Measurements from ENCODE around the gene TOR1AIP2.
A peak's percentile ranks its signal among the peaks of the same experiment; 100 is the strongest.
"Not testable (repeated sequence)": the region's sequence is repeated elsewhere in the genome, so short reads cannot be mapped to it uniquely, and the experiment has no call there.

The TOR1AIP2 gene

DNA sequence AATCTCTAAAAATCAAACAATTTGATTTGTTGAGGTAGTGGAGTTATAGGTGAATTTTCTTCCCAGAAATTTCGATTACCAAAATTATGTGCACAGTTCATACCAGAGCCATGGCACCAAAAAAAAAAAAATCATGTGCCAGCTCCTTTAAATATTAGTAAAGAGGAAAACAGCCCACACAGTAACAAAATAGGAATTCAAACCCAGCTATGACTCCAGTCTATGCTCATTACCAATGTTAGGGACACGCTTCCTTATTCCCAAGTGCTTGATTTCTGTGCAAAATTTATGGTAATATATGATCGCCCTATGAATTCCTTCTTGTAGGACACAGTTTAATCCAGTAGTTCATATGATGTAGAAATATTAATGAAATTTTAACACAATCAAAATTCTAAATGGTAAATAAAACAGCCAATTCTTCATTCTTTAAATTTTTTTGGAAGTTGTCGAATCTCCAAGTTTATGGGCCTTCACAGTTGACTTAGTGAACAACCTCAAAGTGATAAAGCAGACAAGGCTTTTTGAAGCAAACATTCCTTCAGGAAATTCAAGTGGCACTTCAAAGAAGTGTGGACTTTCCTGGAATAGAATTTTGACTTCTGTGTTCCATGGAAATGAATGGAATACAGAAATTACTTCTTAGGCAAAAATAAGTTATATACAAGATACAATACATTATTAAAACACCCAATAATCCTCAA lies 1.9 kb downstream of the TOR1AIP2 start:
- no peak for DNase-seq

DNA sequence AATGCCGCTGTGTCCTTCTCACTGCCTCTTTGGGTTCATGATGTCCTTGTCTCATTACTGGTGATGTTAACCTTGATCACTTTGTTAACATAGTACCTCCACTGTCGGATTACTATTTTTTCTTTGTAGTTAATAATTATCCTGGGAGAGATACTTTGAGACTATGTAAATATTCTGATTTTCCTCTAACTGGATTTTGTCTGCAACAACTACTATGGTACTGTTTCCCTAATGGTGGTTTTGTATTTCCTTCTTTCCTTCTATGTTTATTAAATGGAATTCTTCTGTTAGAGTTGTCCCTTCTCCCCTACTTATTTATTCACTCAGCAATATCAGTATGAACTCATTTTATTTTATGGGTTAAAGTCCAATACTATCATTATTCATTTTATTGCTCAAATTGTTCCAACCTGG lies 4.2 kb downstream of the TOR1AIP2 start:
- no peak for DNase-seq

DNA sequence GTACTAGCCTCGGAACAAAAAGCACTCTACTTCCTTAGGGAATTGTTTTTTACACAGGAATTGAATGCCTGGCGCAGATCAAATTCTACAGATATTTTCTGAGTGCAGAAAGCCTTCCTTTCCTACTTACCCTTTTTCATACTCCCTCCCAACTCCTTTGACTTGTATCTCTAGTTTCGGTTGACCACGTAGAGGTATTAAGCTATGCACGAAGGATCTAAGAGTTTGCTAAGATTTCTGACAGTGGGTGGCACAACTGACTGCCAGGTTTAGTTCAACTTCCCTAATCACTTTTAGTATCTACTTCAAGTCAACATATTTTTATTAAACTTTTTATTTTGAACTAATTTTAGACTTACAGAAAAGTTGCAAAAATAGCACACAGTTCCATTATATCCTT lies 5.0 kb downstream of the TOR1AIP2 start:
- DNase-seq, result no peak

DNA sequence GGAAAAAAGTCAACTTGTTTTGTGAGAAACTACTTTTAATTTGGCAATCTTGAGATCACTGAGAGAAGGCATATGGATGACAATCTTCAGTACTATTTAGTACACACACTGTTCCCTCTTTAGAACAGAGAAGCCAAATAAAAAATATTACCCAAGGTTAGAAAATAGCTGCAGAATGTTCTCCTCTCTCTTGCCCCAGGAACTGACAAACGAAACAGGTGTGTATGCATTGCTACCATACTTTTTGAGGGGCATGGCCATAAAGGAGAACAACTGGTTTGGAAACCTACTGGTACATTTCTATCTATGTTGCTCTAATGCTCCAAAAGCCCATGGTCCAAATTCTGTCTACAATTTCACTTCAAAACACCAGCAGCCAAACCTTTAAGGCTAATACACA lies 5.7 kb downstream of the TOR1AIP2 start:
- DNase-seq, result no peak

DNA sequence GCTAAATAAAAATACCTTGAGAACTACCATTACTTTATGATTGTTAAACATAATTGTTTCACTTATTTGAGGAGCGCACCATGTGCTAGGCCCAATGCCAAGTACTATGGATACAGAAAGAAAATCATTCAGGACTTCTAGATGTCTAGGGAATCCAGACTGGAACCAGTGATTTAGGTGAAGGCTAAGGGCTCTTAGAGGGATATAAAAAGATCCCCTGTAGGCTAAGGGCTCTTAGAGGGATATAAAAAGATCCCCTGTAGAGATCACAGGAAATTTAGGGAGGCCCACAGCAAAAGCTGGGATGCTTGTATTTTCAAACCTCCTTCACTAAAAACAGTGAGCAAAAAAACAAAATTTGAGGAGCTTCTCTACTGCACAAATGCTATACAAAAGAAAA lies 6.7 kb downstream of the TOR1AIP2 start:
- DNase-seq, result no peak

DNA sequence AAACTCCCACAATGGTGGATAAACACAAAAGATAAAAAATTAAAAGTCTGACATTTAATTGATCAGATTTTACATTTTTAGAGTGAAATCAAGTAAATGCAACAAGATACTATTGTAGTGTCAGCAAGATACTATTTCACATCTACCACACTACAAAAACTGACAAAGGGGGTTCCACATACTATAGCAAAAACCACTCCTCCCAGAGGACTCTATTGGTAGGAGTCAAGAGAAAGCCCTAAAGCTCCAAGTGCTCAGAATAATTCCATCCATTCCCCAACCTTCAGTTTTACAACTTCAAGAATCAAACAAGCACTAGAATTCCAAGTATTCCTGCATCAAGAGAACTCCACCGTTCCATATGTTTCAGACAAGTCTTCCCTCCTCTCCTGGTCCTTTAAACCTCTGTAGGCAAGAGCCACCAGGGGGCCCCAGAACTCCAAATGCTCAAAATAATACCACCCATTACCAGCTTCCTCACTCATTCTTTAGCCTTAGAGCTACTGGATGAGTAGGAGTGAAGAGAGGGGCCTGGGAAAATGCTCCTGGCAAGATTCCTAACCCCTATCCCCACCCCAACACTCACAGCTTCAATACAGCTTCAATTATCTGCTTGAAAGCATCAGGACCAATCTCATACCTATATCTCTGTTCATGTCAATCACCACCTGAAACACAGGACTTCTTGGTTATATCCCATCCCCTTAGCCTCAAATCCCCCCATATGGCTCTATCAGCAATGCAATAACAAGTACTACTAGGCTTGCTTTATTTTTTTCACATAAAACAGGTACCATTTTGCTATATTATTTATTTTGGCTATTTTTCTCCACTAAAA lies 9.9 kb downstream of the TOR1AIP2 start:
- peak; percentile 49 for DNase-seq

DNA sequence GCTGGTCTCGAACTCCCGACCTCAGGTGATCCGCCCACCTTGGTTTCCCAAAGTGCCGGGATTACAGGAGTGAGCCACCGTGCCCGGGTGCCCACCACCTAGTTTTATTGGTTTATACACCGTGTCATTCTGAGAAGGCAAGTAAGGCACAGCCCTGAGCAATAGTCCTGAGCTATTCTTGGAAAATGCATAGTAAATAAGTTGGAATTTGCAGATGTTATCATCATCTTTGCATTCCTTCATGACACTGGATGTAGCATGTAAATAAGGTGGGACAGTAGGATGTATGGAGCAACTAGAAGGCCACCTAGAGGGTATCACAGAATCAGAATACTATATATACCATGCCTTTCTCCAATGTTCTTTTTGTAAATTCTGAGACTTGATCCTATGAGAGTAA lies 11.0 kb downstream of the TOR1AIP2 start:
- DNase-seq, result no peak

DNA sequence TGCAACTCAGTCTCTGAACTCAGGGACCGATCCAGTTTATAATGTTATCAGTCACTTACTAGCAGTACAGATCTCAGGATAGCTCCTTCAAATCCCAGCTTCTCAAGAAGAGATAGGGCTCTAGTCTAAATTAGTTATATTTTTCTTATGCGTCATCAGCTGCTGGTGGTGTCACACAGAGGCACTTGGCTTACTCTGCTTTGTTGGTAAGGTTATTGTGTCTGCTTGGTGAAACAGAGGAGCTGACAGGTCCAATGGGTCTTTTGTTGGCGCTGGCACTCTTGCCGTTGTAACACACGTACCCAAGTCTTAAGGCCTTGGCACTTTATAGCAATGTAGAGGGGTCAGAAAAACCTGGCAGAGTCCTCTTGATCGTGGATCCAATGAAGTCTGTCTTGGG lies 12.2 kb downstream of the TOR1AIP2 start:
- DNase-seq, result no peak

DNA sequence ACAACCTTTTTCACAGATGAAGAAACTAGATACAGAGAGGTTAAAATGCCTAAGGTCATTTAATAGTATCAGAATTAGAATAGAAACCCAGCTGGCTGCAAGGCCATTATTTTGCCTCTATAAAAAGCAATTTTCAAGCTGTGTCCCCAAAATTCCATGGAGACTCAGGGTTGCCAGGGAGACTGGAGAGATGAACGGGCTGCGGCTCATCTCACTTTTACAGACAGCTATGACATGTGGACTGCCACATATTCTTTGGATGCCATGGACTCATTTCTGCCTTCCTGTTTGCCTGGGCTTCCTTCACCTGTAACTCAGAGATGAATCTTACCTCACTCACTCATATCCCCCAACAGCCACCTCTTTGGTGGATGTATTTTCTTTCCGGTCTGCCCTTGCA lies 17.0 kb downstream of the TOR1AIP2 start:
- no peak for DNase-seq

DNA sequence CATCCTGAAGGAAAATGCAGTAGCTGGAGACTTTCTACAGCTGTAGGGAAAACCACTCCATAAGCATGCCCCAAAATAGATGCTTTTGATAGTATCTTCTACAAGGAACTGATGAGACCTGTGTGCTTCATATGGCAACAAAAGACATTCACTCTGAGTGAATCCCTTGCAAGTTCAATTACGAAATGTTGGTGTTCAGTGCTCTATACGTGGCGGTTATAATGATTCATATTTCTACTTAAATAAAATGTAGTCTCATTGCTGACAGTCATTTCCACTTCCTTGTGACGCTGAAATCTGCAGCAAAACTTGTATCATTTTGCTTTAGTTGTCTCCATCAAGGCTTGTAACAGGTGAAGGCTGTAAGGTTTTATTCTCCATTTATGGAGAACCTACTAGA lies 20.6 kb downstream of the TOR1AIP2 start:
- no peak for DNase-seq

DNA sequence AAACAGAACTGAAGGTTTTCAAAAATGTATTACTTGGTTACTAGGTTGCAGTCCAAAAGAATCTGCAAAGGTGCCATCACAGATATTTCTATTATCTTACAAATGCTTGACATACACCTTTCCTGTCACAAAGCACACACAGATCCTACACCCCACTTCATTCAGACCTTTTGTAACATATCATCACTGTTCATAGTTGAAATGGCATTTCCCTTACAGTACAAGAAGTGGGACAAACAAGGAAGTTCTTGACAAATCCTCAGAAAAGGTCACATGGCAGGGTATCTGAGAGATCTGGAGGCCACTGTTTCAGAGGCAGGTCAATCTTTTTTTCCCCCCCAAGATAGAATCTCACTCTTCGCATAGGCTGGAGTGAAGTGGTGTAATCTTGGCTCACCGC lies 21.3 kb downstream of the TOR1AIP2 start:
- no peak for DNase-seq

DNA sequence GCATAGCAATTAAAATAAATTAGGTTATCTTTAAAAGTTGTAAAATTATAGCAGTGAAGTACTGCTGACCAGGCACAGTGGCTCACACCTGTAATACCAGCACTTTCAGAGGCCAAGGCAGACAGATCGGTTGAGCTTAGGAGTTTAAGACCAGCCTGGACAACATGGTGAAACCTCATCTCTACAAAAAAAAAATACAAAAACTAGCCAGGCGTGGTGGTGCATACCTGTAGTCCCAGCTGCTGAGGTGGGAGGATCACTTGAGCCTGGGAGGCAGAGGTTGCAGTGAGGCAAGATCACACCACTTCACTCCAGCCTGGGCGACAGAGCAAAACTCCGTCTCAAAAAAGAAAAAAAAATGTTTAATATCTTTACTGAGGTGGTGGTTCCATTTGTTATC lies 21.8 kb downstream of the TOR1AIP2 start:
- not testable (repeated sequence) for DNase-seq

DNA sequence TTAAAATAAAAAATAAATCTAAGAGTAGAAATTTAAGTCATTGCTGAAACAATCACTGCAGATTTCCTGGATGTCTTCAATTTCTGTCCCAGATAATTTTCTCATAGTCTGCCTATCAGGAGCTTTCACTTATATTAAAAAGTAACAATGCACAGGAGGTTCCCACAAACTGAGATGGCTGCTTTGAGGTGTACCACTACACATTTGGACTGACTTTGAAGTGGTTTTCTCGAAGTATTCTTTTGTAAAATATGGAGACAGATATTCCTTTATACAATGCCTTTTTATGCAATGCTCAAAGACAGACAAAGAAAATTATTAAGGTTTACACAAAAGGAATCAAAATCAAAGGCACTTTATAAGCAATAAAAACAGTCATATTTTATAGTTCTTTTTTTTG lies 24.5 kb downstream of the TOR1AIP2 start:
- DNase-seq, result no peak

DNA sequence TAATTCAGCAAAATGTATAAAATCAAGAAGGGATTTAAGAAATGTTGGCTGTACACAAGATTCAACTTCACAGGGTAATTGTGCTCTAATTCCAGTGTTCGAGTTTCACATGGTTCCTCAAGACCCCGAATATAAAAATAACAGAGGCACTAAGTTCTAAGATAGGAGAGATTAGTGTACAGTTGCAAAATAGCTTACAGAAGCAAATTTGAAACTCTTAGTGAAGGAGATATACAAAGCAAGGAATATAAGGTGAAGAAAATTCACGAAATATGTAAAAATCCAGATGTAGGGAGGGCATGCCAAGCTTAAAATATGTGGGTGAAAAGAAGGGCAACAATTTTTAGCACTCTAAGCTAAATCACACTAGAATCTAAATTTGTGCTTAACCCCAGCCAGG lies 29.4 kb downstream of the TOR1AIP2 start:
- no peak for DNase-seq

DNA sequence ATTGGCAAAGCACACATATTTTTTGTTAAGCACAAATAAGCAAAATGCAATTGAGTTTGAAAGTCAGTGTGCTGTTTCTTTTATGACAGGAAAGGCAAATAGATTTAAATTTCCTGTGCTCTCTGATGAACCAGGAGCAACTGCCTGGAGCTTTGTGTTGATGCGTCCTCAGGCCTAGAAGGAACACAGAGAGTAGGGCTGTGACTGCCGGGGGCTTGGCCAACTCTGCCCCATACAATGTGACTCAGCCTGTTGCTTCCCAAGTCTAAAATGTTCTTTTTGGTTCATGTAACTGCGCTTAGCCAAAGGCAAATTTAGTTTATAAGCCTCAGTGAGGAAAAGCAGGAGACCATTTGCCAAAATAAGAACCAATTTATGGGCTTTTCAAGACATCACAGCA lies 37.5 kb downstream of the TOR1AIP2 start:
- no peak for DNase-seq

DNA sequence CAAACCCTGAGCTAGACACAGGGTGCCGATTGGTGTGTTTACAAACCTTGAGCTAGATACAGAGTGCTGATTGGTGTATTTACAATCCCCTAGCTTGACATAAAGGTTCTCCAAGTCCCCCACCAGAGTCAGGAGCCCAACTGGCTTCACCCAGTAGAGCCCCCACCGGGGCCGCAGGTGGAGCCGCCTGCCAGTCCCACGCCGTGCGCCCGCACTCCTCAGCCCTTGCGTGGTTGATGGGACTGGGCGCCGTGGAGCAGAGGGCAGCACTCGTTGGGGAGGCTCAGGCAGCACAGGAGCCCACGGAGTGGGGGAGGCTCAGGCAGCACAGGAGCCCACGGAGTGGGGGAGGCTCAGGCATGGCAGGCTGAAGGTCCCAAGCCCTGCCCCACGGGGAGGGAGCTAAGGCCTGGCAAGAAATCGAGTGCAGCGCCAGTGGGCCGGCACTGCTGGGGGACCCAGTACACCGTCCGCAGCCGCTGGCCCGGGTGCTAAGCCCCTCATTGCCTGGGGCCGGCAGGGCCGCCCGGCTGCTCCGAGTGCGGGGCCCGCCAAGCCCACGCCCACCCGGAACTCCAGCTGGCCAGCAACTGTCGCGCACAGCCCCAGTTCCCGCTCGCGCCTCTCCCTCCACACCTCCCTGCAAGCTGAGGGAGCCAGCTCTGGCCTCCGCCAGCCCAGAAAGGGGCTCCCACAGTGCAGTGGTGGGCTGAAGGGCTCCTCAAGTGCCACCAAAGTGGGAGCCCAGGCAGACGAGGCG lies 40.7 kb downstream of the TOR1AIP2 start:
- not testable (repeated sequence) for DNase-seq

DNA sequence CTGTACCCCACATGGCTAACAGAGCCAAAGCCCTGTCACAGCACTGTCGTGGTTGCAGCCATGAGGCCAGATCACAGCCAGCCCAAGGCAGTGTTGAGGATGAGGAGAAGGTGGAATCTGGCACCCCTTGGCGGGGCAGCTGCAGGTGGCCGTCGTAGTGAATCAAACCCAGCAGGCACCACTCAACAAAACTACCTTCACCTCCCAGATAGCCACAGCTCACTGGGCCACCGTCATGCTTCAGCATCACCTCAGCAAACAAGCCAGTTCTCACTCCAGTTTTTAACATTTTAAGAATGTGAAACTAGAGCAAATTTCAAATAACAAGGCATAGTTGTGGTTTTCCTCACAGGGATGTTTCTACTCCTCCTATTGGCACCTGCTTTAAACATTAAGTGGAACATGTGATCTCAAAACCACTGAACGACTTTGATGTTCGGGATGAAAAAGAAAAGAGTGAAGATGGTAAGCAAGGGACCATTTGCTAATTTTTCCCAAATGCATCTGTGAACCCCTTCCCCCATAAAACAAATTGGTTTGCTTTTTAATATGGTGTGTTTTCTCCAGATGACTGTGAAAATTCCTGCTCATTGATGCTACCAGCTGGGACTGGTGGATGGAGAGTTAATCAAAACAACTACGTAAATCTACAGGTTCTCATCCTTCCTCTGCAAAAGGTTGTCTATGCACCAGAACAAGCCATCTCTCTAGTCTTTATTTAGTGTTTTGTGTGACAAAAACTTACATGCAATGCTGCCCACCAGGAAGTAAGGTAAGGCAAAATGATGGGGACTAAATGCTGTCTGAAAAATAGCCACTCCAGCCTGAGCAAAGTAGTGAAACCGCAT lies 45.5 kb downstream of the TOR1AIP2 start:
- DNase-seq, result no peak

DNA sequence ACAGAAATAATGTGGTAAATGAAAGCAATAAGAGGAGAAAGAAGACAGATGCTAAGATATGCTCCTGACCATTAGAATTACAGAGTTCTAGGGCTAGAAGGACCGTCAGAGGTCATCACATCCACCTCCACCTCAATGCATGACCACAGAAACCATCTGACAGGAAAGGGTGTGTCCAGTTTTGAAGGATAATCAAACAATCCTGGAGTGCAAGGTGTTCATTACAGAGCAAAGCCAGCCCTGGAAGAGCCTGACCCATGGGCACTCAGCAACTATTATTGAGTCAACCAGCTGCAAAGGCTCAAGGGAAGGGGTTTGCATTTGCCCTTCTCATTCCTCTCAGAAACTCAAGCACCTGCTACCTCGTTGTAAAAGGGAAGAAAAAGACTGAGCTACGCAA lies 46.4 kb downstream of the TOR1AIP2 start:
- DNase-seq, result no peak

DNA sequence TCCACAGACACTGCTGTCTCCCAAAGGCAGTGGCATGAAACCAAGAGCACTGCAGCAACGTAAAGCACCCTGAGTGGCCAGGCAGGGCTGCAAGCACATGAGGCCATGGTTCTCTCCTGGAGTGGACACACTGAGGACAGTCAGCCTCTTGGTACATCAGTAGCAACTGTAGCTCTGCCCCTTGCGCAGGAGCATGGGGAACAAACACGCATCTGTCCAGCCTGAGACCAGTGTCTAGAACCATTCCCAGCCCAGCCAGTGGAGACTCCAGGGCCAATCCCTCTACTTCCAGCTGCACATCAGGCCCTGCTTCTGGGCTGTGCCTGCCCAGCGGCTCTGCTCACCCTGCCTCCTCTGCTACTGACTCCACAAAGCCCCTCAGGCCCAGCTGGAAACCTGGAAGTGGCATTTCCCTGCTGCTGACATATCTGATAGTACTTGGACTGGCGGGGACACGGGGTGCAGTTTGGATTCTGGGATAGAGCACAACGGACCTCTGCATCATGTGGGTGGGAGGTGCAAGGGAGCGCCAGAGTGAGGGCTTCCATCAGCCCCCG lies 49.0 kb downstream of the TOR1AIP2 start:
- no peak for DNase-seq

DNA sequence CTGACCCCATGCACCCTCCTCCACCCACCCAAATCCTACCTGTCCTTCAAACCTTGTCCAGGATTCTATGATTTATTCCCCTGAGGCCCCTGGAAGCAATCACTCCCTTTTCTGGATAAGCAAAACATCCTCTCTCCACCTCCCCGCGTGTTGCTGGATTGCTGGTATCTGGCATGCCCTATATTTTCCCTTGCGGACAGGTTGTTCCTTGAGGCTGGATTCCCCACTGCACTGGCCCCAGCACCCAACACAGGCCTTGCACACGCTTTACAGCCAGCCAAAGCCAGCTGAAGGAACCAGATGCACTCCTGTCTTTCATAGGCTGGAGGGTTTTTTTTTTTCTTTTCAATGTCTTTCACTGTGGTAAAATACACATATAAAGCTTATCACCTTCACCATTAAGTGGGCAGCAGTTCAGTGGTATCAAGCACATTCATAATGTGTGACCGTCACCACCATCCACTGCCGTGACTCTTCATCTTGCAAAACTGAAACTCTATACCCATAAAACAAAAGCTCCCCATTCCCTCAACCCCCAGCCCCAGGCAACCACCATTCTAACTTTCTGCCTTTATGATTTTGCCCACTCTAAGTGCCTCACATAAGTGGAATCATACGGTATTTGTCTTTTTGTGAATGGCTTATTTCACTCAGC lies 50.9 kb downstream of the TOR1AIP2 start:
- DNase-seq, result no peak

DNA sequence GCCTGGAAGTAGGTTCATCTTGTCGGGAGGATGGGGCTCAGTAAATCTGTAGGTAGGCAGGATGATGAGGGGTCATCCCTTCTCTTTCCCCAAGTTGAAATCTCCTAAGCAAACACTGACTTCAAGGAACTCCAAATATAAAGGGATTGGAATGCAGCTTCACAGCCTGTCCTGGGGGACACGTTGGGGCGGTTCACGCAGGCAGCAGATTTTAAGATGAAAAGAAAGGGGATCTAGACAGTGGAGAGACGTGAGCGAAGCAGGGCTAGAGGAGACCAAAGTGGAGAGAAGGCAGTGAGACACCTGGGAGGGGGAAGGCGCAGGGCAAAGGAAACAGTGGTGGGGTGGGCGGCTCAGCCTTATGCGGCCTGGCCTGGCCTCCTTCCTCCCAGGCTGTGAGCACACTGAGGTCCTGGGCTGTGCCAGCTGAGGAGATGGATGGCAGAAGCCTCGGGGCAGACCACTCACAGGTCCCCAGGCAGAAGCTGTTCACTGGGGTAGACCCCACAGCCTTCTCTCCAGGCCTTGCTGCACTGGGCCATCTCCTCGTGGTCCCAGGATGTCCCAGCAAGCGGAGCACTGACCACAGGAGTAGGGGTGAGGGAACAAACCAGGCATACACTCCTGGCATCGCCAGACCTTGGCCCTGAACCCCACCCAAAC lies 51.7 kb downstream of the TOR1AIP2 start:
- no peak for DNase-seq
